Measurements from ENCODE around the gene ITPKB.
A peak's percentile ranks its signal among the peaks of the same experiment; 100 is the strongest.

The ITPKB gene

DNA sequence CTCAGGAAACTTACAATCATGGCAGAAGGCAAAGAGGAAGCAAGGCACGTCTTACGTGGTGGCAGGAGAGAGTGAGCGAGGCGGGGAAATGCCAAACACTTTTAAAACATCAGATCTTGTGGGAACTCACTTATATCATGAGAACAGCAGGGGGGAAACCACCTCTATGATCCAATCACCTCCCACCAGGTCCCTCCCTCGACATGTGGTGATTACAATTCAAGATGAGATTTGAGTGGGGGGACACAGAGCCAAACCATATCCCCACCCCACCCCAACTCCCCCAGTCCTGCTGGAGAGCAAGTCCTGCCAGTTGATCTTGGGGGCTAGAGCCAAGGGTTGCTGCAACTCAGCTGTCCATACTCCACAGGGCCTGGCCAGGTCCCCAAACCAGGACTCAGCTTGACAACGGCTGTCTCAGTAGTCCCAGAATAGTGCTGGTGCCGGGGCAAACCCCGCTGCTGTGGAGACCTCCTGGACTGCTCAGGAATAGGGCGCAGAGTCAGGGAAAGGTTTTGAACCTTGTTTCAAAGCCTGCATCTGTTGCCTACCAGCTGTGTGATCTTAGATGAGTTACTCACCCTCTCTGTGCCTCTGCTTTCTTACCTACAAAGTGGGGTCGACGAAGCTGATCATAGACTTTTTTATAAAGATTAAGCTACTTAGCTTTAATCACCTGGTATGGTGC, 111.0 kb downstream of the ITPKB start:
- H3K4me2 ChIP-seq (ENCODE audit: insufficient read depth, low read length) = no peak overlapping the region
- H3K4me1 ChIP-seq (ENCODE audit: insufficient read depth, low read length) = peaks cover 10% of the 10 kb centered on the region
- no peak overlapping the region for H2AFZ ChIP-seq (ENCODE audit: low read depth, low read length)
- no peaks in the 10 kb centered on the region for H3K27me3 ChIP-seq (ENCODE audit: insufficient read depth, low read length, poor library complexity)
- no peak overlapping the region for H3K4me3 ChIP-seq (ENCODE audit: low read depth in 1 of 2, low read length in 2 of 2)
- no peak overlapping the region for H3K27ac ChIP-seq (ENCODE audit: low read length)
- no peak for ATAC-seq (ENCODE audit: insufficient read depth, low read depth)
- H3K9ac ChIP-seq (ENCODE audit: low read depth, low read length) = no peak overlapping the region
- H4K20me1 ChIP-seq (ENCODE audit: insufficient read depth, low read length) = no peaks in the 10 kb centered on the region
- H3K9me3 ChIP-seq (ENCODE audit: insufficient read depth, low read length, severe bottlenecking) = no peaks in the 10 kb centered on the region
- H3K36me3 ChIP-seq (ENCODE audit: insufficient read depth, low read length) = peaks cover 8% of the 10 kb centered on the region
- DNase-seq = no peak
- no peaks in the 10 kb centered on the region for H3K79me2 ChIP-seq (ENCODE audit: insufficient read depth, low read length)
- TF ChIP-seq CTCF (IDR thresholded peaks at IDR 0.05; ENCODE audit: borderline replicate concordance, extremely low read depth, low read length, poor library complexity, severe bottlenecking) = no peak
- TF ChIP-seq EZH2 (IDR thresholded peaks at IDR 0.05; ENCODE audit: borderline replicate concordance, low read depth, low read length, severe bottlenecking) = no peak

DNA sequence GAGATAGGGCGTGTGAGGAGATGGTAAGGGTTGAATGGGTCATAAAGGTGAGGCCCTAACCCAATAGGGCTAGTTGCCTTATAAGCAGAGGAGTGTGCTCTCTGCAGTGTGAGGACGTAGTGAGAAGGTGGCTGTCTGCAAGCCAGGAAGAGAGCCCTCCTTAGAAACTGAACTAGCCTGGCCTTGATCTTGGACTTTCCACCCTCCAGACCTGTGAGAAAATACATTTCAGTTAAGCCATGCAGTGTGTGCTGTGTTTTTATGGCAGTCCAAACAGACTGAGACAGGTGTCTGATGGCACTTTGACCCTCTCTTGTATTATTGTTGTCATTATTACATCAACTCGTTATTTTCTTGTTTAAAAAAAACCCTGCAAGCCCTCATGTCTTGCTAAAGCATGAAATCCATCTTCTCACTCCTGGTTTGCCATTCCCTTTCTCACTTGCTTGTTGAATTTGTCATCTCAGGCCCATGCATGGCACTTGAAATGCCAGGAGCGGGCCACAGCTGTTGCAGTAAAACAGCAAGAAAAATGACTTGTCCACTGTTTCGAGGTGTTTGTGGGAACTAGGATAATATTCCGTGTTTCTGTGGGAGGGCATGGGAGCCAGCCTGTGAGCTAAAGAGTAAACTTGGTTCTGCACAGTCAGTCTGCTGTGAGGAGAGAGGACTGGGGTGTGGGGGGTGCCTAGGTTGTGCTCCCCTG, 111.9 kb downstream of the ITPKB start:
- H3K9me3 ChIP-seq (ENCODE audit: insufficient read depth, low read length, severe bottlenecking) = no peaks in the 10 kb centered on the region
- H3K79me2 ChIP-seq (ENCODE audit: insufficient read depth, low read length) = no peaks in the 10 kb centered on the region
- H3K27ac ChIP-seq (ENCODE audit: low read length) = no peak overlapping the region
- no peaks in the 10 kb centered on the region for H3K27me3 ChIP-seq (ENCODE audit: insufficient read depth, low read length, poor library complexity)
- H4K20me1 ChIP-seq (ENCODE audit: insufficient read depth, low read length) = no peaks in the 10 kb centered on the region
- H3K36me3 ChIP-seq (ENCODE audit: insufficient read depth, low read length) = 0 out of 2 replicates have a peak, but pooled peaks cover 3% of the 10 kb centered on the region
- ATAC-seq (ENCODE audit: insufficient read depth, low read depth) = no peak
- peak overlapping the region; percentile 94; the same call in 1 of the 2 replicates for H2AFZ ChIP-seq (ENCODE audit: low read depth, low read length)
- no peak for TF ChIP-seq CTCF (IDR thresholded peaks at IDR 0.05; ENCODE audit: borderline replicate concordance, extremely low read depth, low read length, poor library complexity, severe bottlenecking)
- TF ChIP-seq EZH2 (IDR thresholded peaks at IDR 0.05; ENCODE audit: borderline replicate concordance, low read depth, low read length, severe bottlenecking) = no peak
- DNase-seq = no peak
- no peak overlapping the region for H3K4me3 ChIP-seq (ENCODE audit: low read depth in 1 of 2, low read length in 2 of 2)
- peaks cover 10% of the 10 kb centered on the region for H3K4me1 ChIP-seq (ENCODE audit: insufficient read depth, low read length)
- no peak overlapping the region for H3K4me2 ChIP-seq (ENCODE audit: insufficient read depth, low read length)
- H3K9ac ChIP-seq (ENCODE audit: low read depth, low read length) = no peak overlapping the region

DNA sequence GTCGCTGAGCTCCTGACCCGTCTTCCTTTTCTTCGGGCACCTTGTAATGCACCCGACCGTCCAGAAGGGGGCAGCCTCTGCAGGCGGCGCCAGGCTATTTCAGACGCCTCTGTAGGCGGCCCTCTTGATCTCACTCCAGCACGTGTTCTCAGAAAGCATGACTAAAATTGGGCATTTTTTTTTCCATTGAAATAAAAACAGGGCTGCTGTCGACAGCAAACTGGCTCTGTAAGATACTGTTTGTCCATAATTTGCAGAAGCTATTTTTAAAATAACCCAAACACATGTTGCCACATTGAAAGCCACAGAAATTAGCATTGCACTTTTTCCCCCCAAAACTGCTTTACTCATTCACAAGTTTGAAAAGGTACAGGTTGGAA, 112.5 kb downstream of the ITPKB start:
- Histone ChIP-seq H3K79me2 (ENCODE audit: insufficient read depth, low read length) (no peaks in the 10 kb centered on the region), H3K9ac (ENCODE audit: low read depth, low read length) (peak overlapping the region; percentile 24; the same call in 1 of the 2 replicates), H3K36me3 (ENCODE audit: insufficient read depth, low read length) (no peaks in the 10 kb centered on the region), H3K4me1 (ENCODE audit: insufficient read depth, low read length) (peaks cover 10% of the 10 kb centered on the region), H4K20me1 (ENCODE audit: insufficient read depth, low read length) (no peaks in the 10 kb centered on the region), H2AFZ (ENCODE audit: low read depth, low read length) (peak overlapping the region; percentile 94), H3K4me3 (ENCODE audit: low read depth in 1 of 2, low read length in 2 of 2) (peak overlapping the region in 1 of 2 experiments; percentile 49; a peak in 2 of 4 replicates), H3K27me3 (ENCODE audit: insufficient read depth, low read length, poor library complexity) (no peaks in the 10 kb centered on the region), H3K4me2 (ENCODE audit: insufficient read depth, low read length) (peak overlapping the region; percentile 67), H3K27ac (ENCODE audit: low read length) (no peak overlapping the region), H3K9me3 (ENCODE audit: insufficient read depth, low read length, severe bottlenecking) (no peaks in the 10 kb centered on the region)
- peak; percentile 81 for DNase-seq
- ATAC-seq (ENCODE audit: insufficient read depth, low read depth) = peak; percentile 94
- no peak for TF ChIP-seq EZH2 (IDR thresholded peaks at IDR 0.05; ENCODE audit: borderline replicate concordance, low read depth, low read length, severe bottlenecking)
- TF ChIP-seq CTCF (IDR thresholded peaks at IDR 0.05; ENCODE audit: borderline replicate concordance, extremely low read depth, low read length, poor library complexity, severe bottlenecking) = peak; percentile 96

Data from DND-41 (cell line).